Fibroblast of skin of left quadriceps (primary cell): ENCODE measurements around the gene IRGQ.
"Not testable (repeated sequence)": the region's sequence is repeated elsewhere in the genome, so short reads cannot be mapped to it uniquely, and the experiment has no call there.

Experiments used
- DNase-seq, 2 experiments: peaks; one replicate each; pipeline ENCODE4 v3.0.0-alpha.2; 2013; ENCODE audit warnings: low read depth in 2 of 2

The IRGQ gene

GRCh38 chr19:43575156-43575950 is 20.6 kb downstream of the IRGQ start, which contains the start of the genes PINLYP and XRCC1:
PINLYP (plus strand) TSS chr19:43575801; CDS start chr19:43577192, 1,391 bp downstream.
XRCC1 (minus strand) TSS chr19:43575527; CDS start chr19:43575458, 69 bp downstream.
- peak; percentile 96 for DNase-seq

GRCh38 chr19:43574424-43575155 is 21.3 kb downstream of the IRGQ start:
- DNase-seq: no peak

- DNase-seq: no peak
These were observed 23.8 kb downstream of the IRGQ start for GRCh38 chr19:43572171-43572588.

- DNase-seq: no peak
These were observed 25.7 kb downstream of the IRGQ start for GRCh38 chr19:43570174-43570791.

GRCh38 chr19:43569657-43570056 is 26.3 kb downstream of the IRGQ start:
- no peak for DNase-seq

GRCh38 chr19:43564800-43565199 is 31.1 kb downstream of the IRGQ start:
- DNase-seq: no peak

- no peak for DNase-seq
These were observed 32.0 kb downstream of the IRGQ start for GRCh38 chr19:43563816-43564457.

- DNase-seq: peak; percentile 26 to 27
These were observed 33.2 kb downstream of the IRGQ start for GRCh38 chr19:43562698-43563241.

- no peak for DNase-seq
These were observed 33.7 kb downstream of the IRGQ start for GRCh38 chr19:43562226-43562697.

GRCh38 chr19:43561139-43561970 is 34.6 kb downstream of the IRGQ start:
- no peak for DNase-seq

GRCh38 chr19:43560687-43561086 is 35.2 kb downstream of the IRGQ start:
- DNase-seq: no peak

GRCh38 chr19:43555185-43555770 is 40.7 kb downstream of the IRGQ start:
- peak; percentile 25 to 26 for DNase-seq

GRCh38 chr19:43554317-43554895 is 41.5 kb downstream of the IRGQ start:
- DNase-seq: no peak

- DNase-seq: no peak
These were observed 42.3 kb downstream of the IRGQ start for GRCh38 chr19:43553656-43554055.

GRCh38 chr19:43552616-43553015 is 43.3 kb downstream of the IRGQ start:
- DNase-seq: no peak

GRCh38 chr19:43552198-43552450 is 43.8 kb downstream of the IRGQ start:
- DNase-seq: no peak

- no peak for DNase-seq
These were observed 44.3 kb downstream of the IRGQ start for GRCh38 chr19:43551399-43552197.

- no peak for DNase-seq
These were observed 47.2 kb downstream of the IRGQ start for GRCh38 chr19:43548706-43549105.

- DNase-seq: not testable (repeated sequence)
These were observed 48.0 kb downstream of the IRGQ start for GRCh38 chr19:43547926-43548325.
